HG02840 (cell line): ENCODE data around the gene HEXIM1.

Experiments used
- ATAC-seq: cut with Tn5 transposase; IDR thresholded peaks from one replicate; pipeline ENCODE4 v1.9.1; 2021; ENCODE audit warnings: mild to moderate bottlenecking, moderate library complexity, moderate number of reproducible peaks; ENCODE audit not compliant: unreplicated experiment, low FRiP score

The HEXIM1 gene

GRCh38 chr17:45144199-45145034 lies 3.9 kb upstream of the HEXIM1 start:
- no peak for ATAC-seq

DNA sequence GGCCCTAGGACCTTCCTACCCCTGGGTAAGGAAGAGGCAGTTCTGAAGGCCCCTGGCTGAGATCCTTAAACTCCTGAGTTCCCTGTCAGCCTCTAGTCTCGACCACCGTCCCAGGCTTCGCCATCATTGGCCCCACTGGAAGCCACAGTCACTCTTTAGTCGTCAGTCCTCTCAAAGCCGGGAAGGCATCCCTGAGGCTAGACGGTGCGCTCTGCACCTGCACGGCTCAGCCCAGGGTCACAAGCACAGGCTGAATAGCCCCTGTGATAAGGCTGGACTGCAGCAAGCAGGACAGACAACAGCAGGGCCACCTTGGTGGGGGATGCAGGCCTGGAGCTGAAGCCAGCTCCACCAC lies 3.3 kb upstream of the HEXIM1 start:
- no peak for ATAC-seq

DNA sequence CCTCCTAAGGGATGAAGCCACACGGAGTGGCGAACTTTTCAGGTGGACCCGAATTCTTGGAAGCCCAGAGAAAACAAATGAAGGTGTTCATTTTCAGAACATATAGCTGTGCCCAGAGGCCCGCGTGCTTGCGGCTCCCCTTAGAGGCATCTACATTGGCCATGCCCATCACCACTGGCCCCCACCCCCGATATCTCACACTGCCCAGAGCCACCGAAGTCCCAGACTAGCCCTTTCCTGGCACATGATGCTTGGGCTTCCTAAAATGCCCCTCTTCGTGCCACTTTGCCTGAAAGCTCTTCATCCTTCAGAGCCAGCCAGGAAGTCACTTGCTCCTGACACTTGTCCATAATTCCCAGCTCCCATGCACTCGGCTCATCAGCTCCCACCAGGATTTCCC lies 2.1 kb upstream of the HEXIM1 start:
- ATAC-seq = no peak

GRCh38 chr17:45146592-45146889 lies 1.7 kb upstream of the HEXIM1 start:
- no peak for ATAC-seq

- peak; percentile 2 for ATAC-seq
Measured at GRCh38 chr17:45146890-45147580, 1.2 kb upstream of the HEXIM1 start.

- ATAC-seq = peak; percentile 20
Measured at GRCh38 chr17:45147581-45148182, 593 bp upstream of the HEXIM1 start.

GRCh38 chr17:45149037-45149668 lies 878 bp downstream of the HEXIM1 start:
- ATAC-seq = no peak

- ATAC-seq = no peak
Measured at GRCh38 chr17:45149669-45150664, 1.7 kb downstream of the HEXIM1 start.

- ATAC-seq = no peak
Measured at GRCh38 chr17:45150911-45151809, 2.9 kb downstream of the HEXIM1 start.

- ATAC-seq = no peak
Measured at GRCh38 chr17:45155029-45155428, 6.8 kb downstream of the HEXIM1 start.

DNA sequence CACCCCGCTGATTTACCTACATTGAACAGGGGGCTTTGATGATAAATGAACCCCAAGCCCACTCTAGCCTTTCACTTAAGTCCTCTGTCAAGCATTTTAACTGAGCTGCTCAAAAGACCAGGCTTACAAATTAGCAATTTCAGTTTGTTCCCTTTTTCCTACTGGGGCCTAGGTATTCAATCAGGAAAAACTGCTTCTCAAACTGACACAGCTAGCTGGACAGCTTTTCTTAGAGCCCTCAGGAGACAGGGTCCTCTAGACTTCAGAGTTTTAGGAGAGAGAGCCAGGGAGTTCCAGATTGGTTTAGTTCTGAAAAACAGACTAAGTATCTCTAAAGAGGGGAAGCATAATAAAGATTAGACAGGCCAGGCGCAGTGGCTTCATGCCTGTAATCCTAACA lies 7.2 kb downstream of the HEXIM1 start:
- no peak for ATAC-seq

DNA sequence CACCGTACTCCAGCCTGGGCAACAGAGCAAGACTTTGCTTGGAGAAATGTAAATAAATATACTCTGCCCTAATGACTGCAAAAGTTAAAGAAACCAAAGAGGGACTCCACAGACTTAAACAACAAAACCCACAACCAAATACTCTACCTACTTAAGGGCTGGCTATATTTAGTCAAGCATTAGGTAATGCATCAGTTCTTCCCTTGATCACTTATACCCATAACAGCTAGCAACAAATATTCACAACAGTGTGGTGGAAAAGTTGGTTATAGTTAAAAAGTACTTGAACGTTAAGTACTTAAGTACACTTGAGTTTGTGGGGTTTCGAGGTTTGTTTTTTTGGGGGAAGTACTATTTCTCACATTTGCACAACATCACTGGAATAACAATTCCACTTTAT lies 8.0 kb downstream of the HEXIM1 start:
- ATAC-seq = no peak

GRCh38 chr17:45160447-45161287 lies 12.4 kb downstream of the HEXIM1 start:
- ATAC-seq = peak; percentile 25

- peak; percentile 89 for ATAC-seq
Measured at GRCh38 chr17:45161288-45162024, 13.2 kb downstream of the HEXIM1 start, which contains the start of gene HEXIM2. Gene HEXIM2, plus strand, starts transcription at chr17:45161875. Its CDS starts 919 bp downstream, at chr17:45162794.

DNA sequence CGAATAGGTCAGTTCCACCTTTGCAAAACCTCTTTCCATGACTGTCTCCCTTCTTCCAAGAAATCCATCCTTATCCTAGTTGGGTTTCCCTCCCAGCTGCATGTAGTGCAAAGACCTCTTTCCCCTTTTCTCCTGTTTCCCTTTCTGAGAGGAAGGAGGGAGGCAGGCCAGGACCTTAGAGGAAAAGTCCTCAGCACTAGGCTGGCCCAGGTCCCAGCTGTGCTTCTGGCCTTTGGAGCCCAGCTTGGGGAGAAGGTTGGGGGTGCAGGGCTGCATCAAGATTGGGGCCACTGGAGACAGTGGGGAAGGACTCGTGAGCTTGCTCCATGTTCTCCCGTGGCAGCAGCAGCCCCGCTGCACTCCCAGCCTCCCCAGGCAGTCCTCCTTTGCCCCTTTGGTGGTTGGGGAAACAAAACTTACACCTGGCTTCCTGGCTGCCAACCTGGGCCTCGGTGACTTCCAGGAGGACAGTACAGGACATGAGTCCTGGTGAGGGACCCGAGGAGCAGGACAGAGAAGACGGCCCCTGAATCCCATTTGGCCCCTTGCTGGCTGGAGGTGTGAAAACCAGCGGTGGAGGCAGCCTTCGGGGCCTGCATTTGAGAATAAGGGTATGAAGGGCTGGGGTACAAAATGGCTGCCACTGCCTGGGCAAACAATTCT lies 13.9 kb downstream of the HEXIM1 start:
- ATAC-seq = no peak

GRCh38 chr17:45164734-45165269 lies 16.5 kb downstream of the HEXIM1 start:
- ATAC-seq = no peak
